Spinal cord (tissue), 10 donors: ENCODE results near the gene NEK6. TPM values are rescaled to one million over a fixed set of nuclear protein-coding genes. Genes with fewer than 3 reads are reported as not detected.

Source experiments
- DNase-seq, 6 donors: peaks; one replicate each; pipeline versions ENCODE4 v3.0.0 to v3.0.0-alpha.2; 2013 to 2015; ENCODE audit warnings: low spot score in 6 of 6, low read depth in 4 of 6
- H3K27ac ChIP-seq: one replicate; pipeline ENCODE4 v1.5.1; 2013; ENCODE audit warnings: low read depth, low read length, control low read depth
- H3K27me3 ChIP-seq: one replicate; pipeline ENCODE4 v1.6.1; 2013; ENCODE audit warnings: low read length; ENCODE audit not compliant: control insufficient read depth, insufficient read depth
- H3K36me3 ChIP-seq: one replicate; pipeline ENCODE4 v1.6.1; 2013; ENCODE audit warnings: low read length; ENCODE audit not compliant: control insufficient read depth, insufficient read depth
- H3K4me1 ChIP-seq: one replicate; pipeline ENCODE4 v1.6.1; 2013; ENCODE audit warnings: low read length; ENCODE audit not compliant: control insufficient read depth, insufficient read depth
- H3K4me3 ChIP-seq: one replicate; pipeline ENCODE4 v1.5.1; 2013; ENCODE audit warnings: low read depth, low read length, control low read depth
- H3K9me3 ChIP-seq: one replicate; pipeline ENCODE4 v1.6.1; 2013; ENCODE audit warnings: low read length; ENCODE audit not compliant: control insufficient read depth, insufficient read depth
- WGBS: methylation state at CpG from one replicate; pipeline ENCODE4 v1.1.5; 2013; ENCODE audit warnings: missing lambda C conversion rate; ENCODE audit not compliant: insufficient coverage; 5-methylcytosine and 5-hydroxymethylcytosine counted together
- polyA plus RNA-seq, 2 donors: library from polyadenylated mRNA; unstranded; fragments of 120-200 nt; gene quantifications; one replicate each; pipeline ENCODE4 v1.2.1, GENCODE V29; 2013; ENCODE audit not compliant: insufficient read length in 2 of 2
- total RNA-seq, 2 donors: library from RNA; depleted of rRNA in 1 of 2; stranded (reverse); fragments of 120-200 nt in 1 of 2; fragments of >200 nt in 1 of 2; gene quantifications; one replicate each; pipeline versions ENCODE4 v1.2.3 to v1.2.4, GENCODE V29; 2013 to 2014
- donor health status: healthy.

The NEK6 gene
- total and polyA plus RNA-seq, 4 donors = 26.1 to 39.0 (median 30.4) TPM

GRCh38 chr9:124215368-124215910 is 42.3 kb upstream of the NEK6 start:
- no peak for DNase-seq
- 58% methylated on average over 4 of the region's 6 CpGs for WGBS
- no peaks in the 10 kb centered on the region for H3K36me3 ChIP-seq
- no peak overlapping the region for H3K4me3 ChIP-seq
- no peaks in the 10 kb centered on the region for H3K27me3 ChIP-seq
- H3K9me3 ChIP-seq = no peaks in the 10 kb centered on the region
- H3K4me1 ChIP-seq = peaks cover 48% of the 10 kb centered on the region
- no peak overlapping the region for H3K27ac ChIP-seq

- Histone ChIP-seq H3K9me3 (no peaks in the 10 kb centered on the region), H3K27ac (no peak overlapping the region), H3K36me3 (no peaks in the 10 kb centered on the region), H3K27me3 (no peaks in the 10 kb centered on the region), H3K4me3 (no peak overlapping the region), H3K4me1 (peaks cover 51% of the 10 kb centered on the region)
- WGBS = 92% methylated on average over 14 of the region's 15 CpGs
- DNase-seq = no peak
Measured at GRCh38 chr9:124215956-124216355, 41.8 kb upstream of the NEK6 start.

DNA sequence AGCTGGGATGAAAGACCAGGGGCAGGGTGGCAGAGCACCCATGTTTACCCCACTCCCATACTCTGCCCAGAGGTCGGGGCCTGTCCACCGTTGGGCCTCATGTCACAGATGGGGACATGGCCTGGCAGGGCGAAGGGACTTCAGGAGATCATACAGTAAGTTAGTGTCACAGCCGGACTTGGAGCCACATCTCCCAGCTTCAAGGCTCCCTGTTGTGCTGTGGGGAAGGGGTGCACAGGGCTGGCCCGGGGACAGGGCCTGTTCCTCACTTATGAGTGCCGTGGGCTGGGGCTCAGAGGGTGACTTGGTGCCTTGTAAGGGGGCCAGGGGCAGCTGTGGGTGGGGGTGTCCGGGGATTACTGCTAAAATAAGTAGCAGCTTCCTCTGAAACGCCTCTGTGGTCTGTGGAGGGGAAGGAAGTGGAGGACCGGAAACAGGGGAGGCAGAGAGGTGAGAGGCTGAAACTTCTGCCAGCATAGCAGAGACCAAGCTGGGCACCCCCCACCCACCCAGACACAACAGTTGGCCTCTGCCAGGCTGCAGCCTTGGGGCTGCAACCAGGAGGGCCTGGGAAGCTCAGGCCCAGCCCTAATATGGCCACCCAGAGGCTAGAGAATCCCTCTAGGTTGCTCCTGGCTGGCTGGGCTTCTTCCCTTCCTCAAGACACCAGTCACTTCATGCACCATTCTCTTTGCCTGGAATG is 41.1 kb upstream of the NEK6 start:
- WGBS = 84% methylated on average over 8 of the region's 9 CpGs
- peaks cover 54% of the 10 kb centered on the region for H3K4me1 ChIP-seq
- no peaks in the 10 kb centered on the region for H3K9me3 ChIP-seq
- no peak overlapping the region for H3K4me3 ChIP-seq
- no peaks in the 10 kb centered on the region for H3K36me3 ChIP-seq
- peak overlapping the region; percentile 7 for H3K27ac ChIP-seq
- H3K27me3 ChIP-seq = no peaks in the 10 kb centered on the region
- no peak for DNase-seq

GRCh38 chr9:124217836-124218437 is 39.8 kb upstream of the NEK6 start:
- Histone ChIP-seq H3K27ac (no peak overlapping the region), H3K27me3 (no peaks in the 10 kb centered on the region), H3K4me1 (peaks cover 51% of the 10 kb centered on the region), H3K9me3 (no peaks in the 10 kb centered on the region), H3K4me3 (no peak overlapping the region), H3K36me3 (no peaks in the 10 kb centered on the region)
- 94% methylated on average over 3 of the region's 8 CpGs for whole genome bisulfite sequencing
- DNase-seq = no peak

DNA sequence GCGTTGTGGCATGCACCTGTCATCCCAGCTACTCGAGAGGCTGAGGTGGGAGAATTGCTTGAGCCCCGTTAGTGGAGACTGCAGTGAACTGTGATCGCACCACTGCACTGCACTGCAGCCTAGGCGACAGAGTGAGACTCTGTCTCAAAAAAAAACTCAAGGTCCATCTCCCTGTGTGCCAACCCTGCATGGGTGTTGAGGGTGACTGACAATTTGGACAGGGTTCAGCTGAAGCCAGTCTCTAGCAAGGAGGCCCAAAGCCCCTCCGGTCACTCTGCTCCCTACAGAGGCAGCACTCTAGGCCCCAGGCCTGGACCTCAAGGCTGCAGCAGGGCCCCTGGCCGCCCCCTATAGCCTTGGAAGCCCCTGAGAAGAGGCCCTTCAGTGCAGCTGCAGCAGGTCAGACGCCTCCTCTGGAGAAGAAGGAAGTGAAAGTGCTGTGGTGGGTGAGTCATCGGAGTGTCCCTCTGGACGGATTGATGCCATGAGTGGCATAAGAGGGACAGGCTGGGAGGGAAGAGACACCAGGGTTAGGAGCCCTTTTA is 39.2 kb upstream of the NEK6 start:
- DNase-seq = no peak
- peaks cover 54% of the 10 kb centered on the region for H3K4me1 ChIP-seq
- no peaks in the 10 kb centered on the region for H3K36me3 ChIP-seq
- H3K4me3 ChIP-seq = no peak overlapping the region
- WGBS = 90% methylated on average over 10 of the region's 10 CpGs
- H3K27me3 ChIP-seq = no peaks in the 10 kb centered on the region
- no peak overlapping the region for H3K27ac ChIP-seq
- no peaks in the 10 kb centered on the region for H3K9me3 ChIP-seq

DNA sequence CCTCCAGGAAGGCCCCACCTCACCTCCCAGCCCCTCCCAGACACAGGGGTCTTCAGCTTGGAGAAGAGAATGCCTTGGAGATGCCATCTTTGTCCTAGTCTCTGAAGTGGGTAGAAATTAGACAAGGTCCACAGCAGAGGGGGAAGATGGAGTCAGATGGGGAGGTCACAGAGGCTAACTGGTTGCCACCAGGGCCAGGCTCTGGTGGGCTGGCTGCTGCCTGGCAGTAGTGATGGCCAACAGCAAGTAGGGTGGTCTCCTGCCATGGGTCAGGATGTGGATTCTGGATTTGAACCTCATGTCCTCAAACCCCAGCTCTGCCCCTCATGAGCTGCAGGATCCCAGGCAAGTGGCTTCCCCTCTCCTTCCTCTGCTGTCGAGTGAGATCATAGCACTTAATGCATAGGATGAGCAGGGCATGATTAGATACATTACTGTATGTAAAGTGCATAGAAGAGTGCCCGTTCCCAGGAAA is 38.7 kb upstream of the NEK6 start:
- no peak for DNase-seq
- H3K36me3 ChIP-seq = no peaks in the 10 kb centered on the region
- no peaks in the 10 kb centered on the region for H3K9me3 ChIP-seq
- no peak overlapping the region for H3K4me3 ChIP-seq
- no peaks in the 10 kb centered on the region for H3K27me3 ChIP-seq
- peaks cover 55% of the 10 kb centered on the region for H3K4me1 ChIP-seq
- WGBS = no CpG with 5 or more reads among the region's 2 CpGs
- H3K27ac ChIP-seq = no peak overlapping the region

- H3K4me1 ChIP-seq = peaks cover 43% of the 10 kb centered on the region
- H3K27ac ChIP-seq = no peak overlapping the region
- 61% methylated on average over 6 of the region's 6 CpGs for WGBS
Measured at GRCh38 chr9:124220946-124221451, 36.8 kb upstream of the NEK6 start.

GRCh38 chr9:124221676-124222075 is 36.1 kb upstream of the NEK6 start:
- peaks cover 36% of the 10 kb centered on the region for H3K4me1 ChIP-seq
- H3K27ac ChIP-seq = no peak overlapping the region
- H3K9me3 ChIP-seq = no peaks in the 10 kb centered on the region
- H3K27me3 ChIP-seq = no peaks in the 10 kb centered on the region
- 100% methylated on average over 1 of the region's 3 CpGs for WGBS
- H3K36me3 ChIP-seq = no peaks in the 10 kb centered on the region
- DNase-seq = no peak
- no peak overlapping the region for H3K4me3 ChIP-seq

More at GRCh38 chr9:124220946-124221451, 36.8 kb upstream of the NEK6 start:
- H3K36me3 ChIP-seq = no peaks in the 10 kb centered on the region
- H3K4me3 ChIP-seq = no peak overlapping the region
- no peaks in the 10 kb centered on the region for H3K27me3 ChIP-seq
- peak in 1 of 6 donors; percentile 57 for DNase-seq
- H3K9me3 ChIP-seq = no peaks in the 10 kb centered on the region

GRCh38 chr9:124222109-124222508 is 35.6 kb upstream of the NEK6 start:
- peaks cover 33% of the 10 kb centered on the region for H3K4me1 ChIP-seq
- no peak for DNase-seq
- H3K27me3 ChIP-seq = no peaks in the 10 kb centered on the region
- no peak overlapping the region for H3K27ac ChIP-seq
- H3K4me3 ChIP-seq = no peak overlapping the region
- 44% methylated on average over 2 of the region's 4 CpGs for WGBS
- H3K9me3 ChIP-seq = no peaks in the 10 kb centered on the region
- no peaks in the 10 kb centered on the region for H3K36me3 ChIP-seq
